Activated CD8-positive, alpha-beta memory T cell treated with anti-CD3 and anti-CD28 coated beads for 36 hours (primary cell): ENCODE measurements around the gene ZDHHC13. TPM values are rescaled to one million over a fixed set of nuclear protein-coding genes. Genes with fewer than 3 reads are reported as not detected.

Source experiments
- CTCF ChIA-PET: fragments of 350-600 bp; sonication (Branson Sonifier 250); formaldehyde crosslinking; loops from one replicate; lab custom pipeline; 2021; ENCODE audit warnings: antibody characterized with exemption; lab: Charles Lee
- POLR2A ChIA-PET: fragments of 350-600 bp; sonication (Branson Sonifier 250); formaldehyde crosslinking; loops from one replicate; lab custom pipeline; 2021; ENCODE audit warnings: antibody characterized with exemption; lab: Charles Lee
- total RNA-seq, 2 experiments: library from RNA; stranded (reverse); gene quantifications; one replicate each; pipeline ENCODE4 v1.2.3, GENCODE V29; 2021

The ZDHHC13 gene
- total RNA-seq, 2 experiments from 2014 or later, result 22.1 to 22.6 TPM

DNA sequence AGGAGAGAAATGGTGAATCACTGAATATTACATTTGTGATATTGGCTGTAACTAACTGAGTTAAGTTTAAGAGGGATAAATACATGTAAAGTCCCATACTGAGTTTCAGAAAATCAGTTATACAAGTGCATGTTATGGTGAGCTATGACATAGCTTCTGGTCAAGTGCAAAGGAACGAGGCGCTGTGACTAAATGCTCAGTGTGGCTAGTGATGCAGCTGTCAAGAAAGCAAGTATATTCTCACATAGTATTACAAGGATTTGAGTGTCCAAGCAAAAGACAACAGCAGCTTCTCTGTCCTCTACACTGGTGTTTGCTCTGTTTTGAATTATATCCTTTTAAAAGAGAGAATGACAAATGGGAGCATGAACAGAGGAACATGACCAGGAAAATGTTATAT, 44.7 kb downstream of the ZDHHC13 start:
- CTCF ChIA-PET, result no interaction called here

DNA sequence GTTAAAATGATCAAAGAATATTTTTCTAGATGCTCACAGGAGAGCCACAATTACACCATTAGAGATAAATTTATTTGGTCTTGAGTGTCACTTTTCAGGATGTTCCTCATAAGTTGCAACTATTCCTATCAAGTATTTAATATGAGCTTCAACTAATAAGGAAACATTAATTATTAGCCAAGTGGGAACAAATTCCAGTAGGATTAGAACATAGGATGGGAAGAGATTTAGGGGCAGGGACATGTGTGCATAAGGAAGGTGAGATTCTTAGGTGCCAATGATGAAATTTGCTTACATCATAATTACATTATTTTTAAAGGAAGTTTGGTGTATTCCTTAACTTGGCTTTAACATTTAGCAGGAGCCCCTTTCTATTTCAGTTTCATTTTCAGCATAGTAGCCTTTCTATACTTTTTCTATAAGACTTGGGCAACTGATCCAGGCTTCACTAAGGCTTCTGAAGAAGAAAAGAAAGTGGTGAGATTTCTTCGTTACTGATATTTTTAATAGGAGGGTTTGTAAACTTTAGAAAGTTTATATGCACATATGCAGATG, 46.1 kb downstream of the ZDHHC13 start:
- POLR2A ChIA-PET, result no interaction called here
- CTCF ChIA-PET, result no interaction called here

More for the DNA sequence above, 44.7 kb downstream of the ZDHHC13 start:
- POLR2A ChIA-PET, result no interaction called here

- POLR2A ChIA-PET, result no interaction called here
Observed at GRCh38 chr11:19163617-19164016, 46.6 kb downstream of the ZDHHC13 start.

GRCh38 chr11:19164230-19164855, 47.4 kb downstream of the ZDHHC13 start:
- ChIA-PET POLR2A (no interaction called here), CTCF (no interaction called here)

More at GRCh38 chr11:19163617-19164016, 46.6 kb downstream of the ZDHHC13 start:
- CTCF ChIA-PET, result no interaction called here

DNA sequence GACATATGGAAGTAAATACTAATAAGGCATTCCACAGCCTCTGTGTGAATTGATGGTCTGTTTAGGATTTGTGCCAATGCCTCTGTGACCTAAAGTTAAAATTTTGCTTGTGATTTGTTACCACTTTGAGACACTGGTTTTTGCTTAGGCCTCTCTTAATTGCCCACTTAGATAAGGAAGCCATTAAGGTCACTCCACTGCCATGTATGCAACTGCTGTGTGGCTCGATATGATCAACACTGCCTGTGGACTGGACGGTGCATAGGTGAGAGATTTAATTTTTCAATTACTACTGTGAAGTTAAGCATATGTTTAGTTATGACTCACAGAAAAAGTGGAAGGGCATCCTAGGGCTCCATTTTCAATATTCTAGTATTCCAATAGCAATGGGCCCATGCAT, 47.9 kb downstream of the ZDHHC13 start:
- ChIA-PET POLR2A (no interaction called here), CTCF (no interaction called here)

GRCh38 chr11:19168090-19168489, 51.1 kb downstream of the ZDHHC13 start:
- ChIA-PET CTCF (no interaction called here), POLR2A (no interaction called here)

DNA sequence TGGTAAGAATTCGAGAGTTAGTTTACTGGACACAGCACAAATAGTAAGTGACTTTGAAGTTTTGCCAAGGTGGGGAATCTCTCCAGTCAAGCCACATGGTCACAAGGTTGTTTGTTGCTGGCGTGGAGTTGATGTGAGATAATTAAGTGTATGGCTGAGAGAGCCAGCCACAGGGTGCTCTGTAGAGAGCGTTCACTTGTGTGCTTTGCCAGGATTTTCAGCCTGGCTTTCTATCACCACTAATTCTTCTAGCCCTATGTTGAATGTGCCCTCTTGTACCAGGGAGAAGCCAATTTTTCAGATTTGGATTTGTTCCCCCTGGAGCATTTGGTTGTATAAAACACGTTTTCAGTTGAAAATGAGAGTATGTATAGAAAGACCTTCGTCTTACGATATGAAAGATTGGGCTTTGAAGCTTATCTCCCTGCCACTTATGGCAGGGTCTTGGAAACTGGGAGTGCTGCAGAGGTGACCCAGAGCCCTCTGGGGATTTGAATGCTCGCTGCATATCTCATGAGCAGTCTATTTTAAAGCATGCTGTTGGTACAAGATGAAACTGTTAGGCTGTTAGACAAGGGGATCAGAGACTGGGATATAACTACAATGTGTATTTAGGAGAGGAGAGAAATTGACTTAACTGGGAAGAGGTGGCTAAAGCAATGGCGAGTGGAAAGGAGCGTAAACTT, 56.2 kb downstream of the ZDHHC13 start:
- POLR2A ChIA-PET, result no interaction called here
- CTCF ChIA-PET, result no interaction called here

DNA sequence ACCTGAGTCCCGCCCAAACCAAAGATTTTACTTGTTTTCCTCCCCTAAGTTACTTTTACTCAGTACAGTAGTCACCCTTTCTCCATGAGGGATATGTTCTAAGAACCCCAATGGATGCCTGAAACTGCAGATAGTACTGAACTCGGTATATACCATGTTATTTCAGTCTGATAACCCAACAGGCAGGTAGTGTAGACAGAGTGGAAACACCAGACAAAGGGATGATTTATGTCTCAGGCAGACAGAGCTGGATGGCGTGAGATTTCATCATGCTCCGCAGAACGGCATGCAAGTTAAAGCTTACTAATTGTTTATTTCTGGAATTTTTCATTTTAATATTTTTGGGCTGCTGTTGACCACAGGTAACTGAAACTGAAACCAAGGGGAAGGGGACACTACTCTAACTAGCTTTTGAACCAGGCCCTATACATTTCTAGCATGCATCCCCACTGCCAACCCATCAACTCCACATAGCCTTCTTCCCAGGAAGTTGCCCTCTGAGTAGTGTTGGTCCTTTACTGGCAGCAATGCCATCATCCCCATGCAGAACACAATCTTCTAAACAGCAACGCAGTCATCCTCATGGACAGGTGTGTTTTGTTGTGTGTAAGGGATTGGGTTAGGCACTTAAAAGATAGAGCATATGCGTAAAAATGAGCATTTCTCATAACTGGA, 57.1 kb downstream of the ZDHHC13 start:
- CTCF ChIA-PET, result no interaction called here
- POLR2A ChIA-PET, result no interaction called here

GRCh38 chr11:19176629-19177186, 59.7 kb downstream of the ZDHHC13 start:
- CTCF ChIA-PET, result no interaction called here
- POLR2A ChIA-PET, result no interaction called here

DNA sequence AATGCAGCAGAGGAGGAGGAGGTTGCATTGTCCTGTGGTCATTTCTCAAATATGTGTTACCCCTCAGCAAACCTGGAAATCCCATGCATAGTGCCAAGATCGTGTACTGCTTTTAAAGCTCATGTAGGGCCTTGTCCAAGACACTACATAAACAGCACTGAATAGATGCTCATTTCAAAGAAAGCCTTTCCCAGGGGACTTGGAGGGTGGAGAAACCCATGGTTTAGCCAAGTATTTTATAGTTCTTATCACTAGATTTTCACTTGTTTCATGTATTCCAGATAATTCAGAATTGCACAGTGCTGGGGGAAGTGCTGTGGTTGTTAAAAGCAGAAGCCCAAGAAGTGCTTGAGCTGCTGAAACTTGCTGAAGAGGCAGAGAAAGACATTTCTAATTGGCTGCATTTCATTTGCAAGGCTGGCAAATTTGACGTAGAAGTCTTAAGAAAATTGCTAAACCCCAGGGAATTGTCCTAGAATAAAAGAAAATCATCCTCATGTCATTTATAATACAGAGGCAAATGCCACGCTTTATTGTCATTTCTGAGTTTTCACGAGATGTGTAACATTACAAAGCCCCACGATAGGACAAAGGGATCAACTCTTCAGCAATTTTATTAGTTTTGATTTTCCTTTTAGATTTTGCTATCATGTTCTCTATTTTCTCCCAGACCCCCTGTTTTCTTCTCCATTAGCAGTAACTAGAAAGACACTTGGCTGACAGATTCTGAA, 64.7 kb downstream of the ZDHHC13 start:
- CTCF ChIA-PET, result no interaction called here
- POLR2A ChIA-PET, result no interaction called here

- POLR2A ChIA-PET, result no interaction called here
- CTCF ChIA-PET, result no interaction called here
Observed at GRCh38 chr11:19183646-19184045, 66.7 kb downstream of the ZDHHC13 start.

GRCh38 chr11:19185036-19185435, 68.1 kb downstream of the ZDHHC13 start:
- POLR2A ChIA-PET, result no interaction called here
- CTCF ChIA-PET, result no interaction called here

GRCh38 chr11:19185516-19186052, 68.6 kb downstream of the ZDHHC13 start:
- POLR2A ChIA-PET, result no interaction called here
- CTCF ChIA-PET, result no interaction called here

DNA sequence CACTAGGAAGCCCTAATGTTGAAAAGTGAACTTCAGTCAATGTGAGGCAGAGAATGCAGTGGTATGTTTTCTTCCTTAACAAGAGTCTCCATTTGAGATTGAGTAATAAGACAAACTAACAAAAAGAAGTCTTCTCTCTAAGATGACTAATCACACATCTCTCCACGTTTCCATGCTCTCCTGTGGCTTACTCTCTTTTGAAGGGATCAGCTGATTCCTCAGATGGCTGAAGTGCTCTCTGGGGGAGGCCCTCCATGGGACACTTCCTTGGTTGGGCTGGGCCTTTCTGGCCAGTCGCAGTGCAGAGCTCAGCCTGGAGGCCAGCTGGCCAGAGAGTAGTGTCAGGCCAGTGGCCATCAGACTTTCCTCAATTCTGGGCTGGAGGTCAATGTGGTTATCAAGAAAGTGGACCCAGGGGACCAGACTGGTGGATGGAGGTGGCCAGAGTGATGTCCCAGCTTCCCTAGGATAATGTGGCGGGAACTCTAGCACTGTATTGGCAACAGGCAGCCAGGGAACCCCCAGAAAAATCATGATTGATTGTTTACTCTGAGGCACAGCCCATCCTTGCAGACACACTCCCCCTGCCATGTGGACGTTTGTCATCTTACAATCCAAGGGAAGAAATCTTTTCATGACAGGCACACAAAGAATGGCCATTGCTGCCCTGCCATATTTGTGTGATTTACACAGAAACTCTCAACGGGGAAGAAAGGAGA, 70.3 kb downstream of the ZDHHC13 start:
- CTCF ChIA-PET, result no interaction called here
- POLR2A ChIA-PET, result no interaction called here

DNA sequence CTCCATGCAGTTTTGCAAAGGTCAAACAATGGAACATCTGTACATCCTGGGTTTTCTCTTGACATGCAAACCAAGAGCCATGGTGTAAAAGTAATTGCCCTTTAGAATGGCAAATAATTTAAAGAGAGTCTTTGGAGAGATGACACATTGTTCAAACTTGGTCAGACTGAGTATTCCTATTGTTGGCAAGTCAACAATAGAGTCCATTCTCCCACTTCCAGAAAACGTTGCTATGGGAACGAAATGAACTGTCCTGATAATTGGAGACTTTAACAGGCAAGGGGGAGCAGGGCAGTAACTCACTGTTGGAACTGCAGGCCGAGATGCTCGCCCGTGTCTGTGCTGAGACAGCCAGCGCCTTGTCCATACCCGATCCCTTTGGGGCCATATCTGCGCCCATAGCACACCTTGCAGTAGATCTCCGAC, 70.9 kb downstream of the ZDHHC13 start:
- ChIA-PET POLR2A (no interaction called here), CTCF (no interaction called here)

DNA sequence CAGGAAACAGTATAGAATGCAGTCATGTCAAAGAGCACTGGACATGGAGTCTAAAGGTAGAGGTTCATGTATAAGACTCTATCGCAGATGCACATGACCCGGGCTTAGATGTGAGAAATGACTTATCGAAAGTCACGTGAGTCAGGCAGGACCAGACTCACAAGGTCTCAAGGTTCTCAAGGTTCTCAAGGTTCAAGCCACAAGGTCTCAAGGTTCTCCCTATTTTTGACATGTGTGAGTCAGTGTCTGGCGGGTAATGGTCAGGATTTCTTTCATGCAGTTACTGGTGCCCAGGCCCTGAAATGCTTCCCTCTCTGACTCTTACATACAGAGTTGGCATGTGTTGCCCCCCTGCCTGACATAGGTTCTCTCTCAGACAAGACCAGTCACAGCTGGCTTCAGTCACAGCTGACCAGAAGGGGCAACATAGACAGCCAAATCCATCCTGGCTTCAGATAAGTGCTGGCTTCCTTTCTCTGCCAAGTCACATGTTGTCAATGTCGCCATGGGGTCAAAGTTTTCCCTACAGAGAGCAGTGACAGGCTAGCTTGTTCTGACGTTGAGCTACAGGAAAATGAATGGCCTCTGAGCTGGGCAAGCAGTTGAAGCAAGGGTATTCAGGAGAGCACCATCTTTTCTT, 74.7 kb downstream of the ZDHHC13 start:
- ChIA-PET CTCF (no interaction called here), POLR2A (no interaction called here)

DNA sequence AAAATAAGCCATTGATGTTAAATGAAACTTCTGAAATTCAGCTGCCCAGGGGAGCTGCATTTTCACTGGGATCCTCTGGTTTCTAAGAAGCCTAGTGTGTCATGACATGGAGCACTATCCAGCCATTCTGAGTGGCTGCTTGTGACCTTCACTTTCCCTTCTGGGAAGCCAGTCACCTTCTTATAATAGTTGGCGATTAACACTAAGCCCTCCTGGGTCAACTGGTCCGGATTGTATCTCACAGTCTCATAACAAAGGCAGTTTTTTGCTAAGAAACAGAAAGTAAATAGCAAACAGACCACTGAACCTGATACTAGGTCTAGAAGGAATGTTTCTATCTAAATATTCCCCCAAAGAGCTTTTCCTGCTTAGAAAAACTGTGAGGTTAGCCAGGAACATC, 76.9 kb downstream of the ZDHHC13 start:
- CTCF ChIA-PET, result no interaction called here

DNA sequence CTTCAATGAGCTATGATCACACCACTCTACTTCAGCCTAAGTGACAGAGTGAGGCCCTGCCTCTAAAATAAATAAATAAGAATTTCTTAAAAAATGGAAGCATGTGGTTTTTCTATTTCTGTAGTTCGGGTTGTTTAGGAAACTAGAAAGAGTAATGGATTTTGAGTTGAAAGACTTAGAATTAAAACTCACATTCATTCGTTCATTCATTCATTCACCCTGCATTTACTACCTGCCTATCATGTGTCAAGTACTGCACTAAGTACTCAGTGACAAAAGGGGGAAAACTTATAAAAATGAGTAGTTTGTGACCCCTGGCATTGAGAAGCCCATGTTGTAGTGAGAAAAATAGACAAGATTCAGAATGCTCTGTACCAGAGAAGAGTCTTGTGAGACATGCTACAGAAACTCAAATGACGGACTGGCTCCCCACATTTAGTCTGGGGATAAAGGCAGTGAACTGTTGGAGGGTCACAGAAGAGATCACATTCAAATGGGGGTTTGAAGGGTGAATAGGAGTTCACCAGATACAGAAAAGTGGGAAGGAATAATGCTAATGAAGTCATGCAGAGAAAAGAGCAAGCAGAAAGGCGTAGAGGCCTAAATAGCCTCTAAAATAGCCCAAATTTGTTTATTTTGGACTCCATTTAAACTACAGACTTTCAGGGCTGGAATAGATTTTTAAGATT, 77.8 kb downstream of the ZDHHC13 start:
- CTCF ChIA-PET, result no interaction called here
- POLR2A ChIA-PET, result no interaction called here

More for the DNA sequence above, 76.9 kb downstream of the ZDHHC13 start:
- POLR2A ChIA-PET, result no interaction called here
